CD4-positive, alpha-beta memory T cell (primary cell): ENCODE data around the gene TBC1D30. TPM values are rescaled to one million over a fixed set of nuclear protein-coding genes. Genes with fewer than 3 reads are reported as not detected.

Experiments used
- CTCF ChIA-PET: fragments of 350-600 bp; sonication (Branson Sonifier 250); formaldehyde crosslinking; loops from one replicate; lab custom pipeline; 2021; ENCODE audit warnings: inconsistent platforms; ENCODE audit not compliant: partially characterized antibody; lab: Charles Lee
- POLR2A ChIA-PET: fragments of 350-600 bp; sonication (Branson Sonifier 250); formaldehyde crosslinking; loops from one replicate; lab custom pipeline; 2021; ENCODE audit not compliant: partially characterized antibody; lab: Charles Lee
- DNase-seq, 5 donors: peaks; one replicate each; pipeline versions ENCODE4 v3.0.0 to v3.0.0-alpha.2; 2020 to 2022; ENCODE audit warnings: mixed read lengths in 1 of 5
- H3K27ac ChIP-seq: one replicate; pipeline ENCODE4 v1.7.0; 2013; ENCODE audit warnings: low read depth, low read length
- H3K27me3 ChIP-seq: 2 replicates; pipeline ENCODE4 v1.7.0; 2013; ENCODE audit warnings: mild to moderate bottlenecking, low read length, moderate library complexity; ENCODE audit not compliant: insufficient read depth
- H3K36me3 ChIP-seq: 2 replicates; pipeline ENCODE4 v1.7.0; 2013; ENCODE audit warnings: mild to moderate bottlenecking, low read length, moderate library complexity; ENCODE audit not compliant: insufficient read depth
- H3K4me1 ChIP-seq: 2 replicates; pipeline ENCODE4 v1.7.0; 2013; ENCODE audit warnings: mild to moderate bottlenecking, low read length, moderate library complexity; ENCODE audit not compliant: insufficient read depth
- H3K4me3 ChIP-seq, 2 donors: one replicate each; pipeline ENCODE4 v1.7.0; 2013; ENCODE audit warnings: low read length in 2 of 2, mild to moderate bottlenecking in 1 of 2
- H3K9me3 ChIP-seq, 2 donors: one replicate each; pipeline ENCODE4 v1.7.0; 2013; ENCODE audit warnings: low read length in 2 of 2, control low read depth in 1 of 2; ENCODE audit not compliant: control insufficient read depth in 1 of 2
- H3K27ac Mint-ChIP-seq, 7 donors: one replicate each; pipeline ENCODE4 v1.8.0; 2020 to 2021; ENCODE audit warnings: mixed read lengths in 7 of 7, mild to moderate bottlenecking in 6 of 7, inconsistent platforms in 3 of 7, moderate library complexity in 3 of 7
- H3K27me3 Mint-ChIP-seq, 2 donors: one replicate each; pipeline ENCODE4 v1.8.0; 2020 to 2021; ENCODE audit warnings: mixed read lengths in 2 of 2
- H3K36me3 Mint-ChIP-seq, 2 donors: one replicate each; pipeline ENCODE4 v1.8.0; 2020 to 2021; ENCODE audit warnings: mixed read lengths in 2 of 2, inconsistent platforms in 1 of 2, mild to moderate bottlenecking in 1 of 2
- H3K4me1 Mint-ChIP-seq, 4 donors: one replicate each; pipeline ENCODE4 v1.8.0; 2020 to 2021; ENCODE audit warnings: mixed read lengths in 4 of 4, mild to moderate bottlenecking in 1 of 4
- H3K4me3 Mint-ChIP-seq, 8 donors: one replicate each; pipeline ENCODE4 v1.8.0; 2020 to 2021; ENCODE audit warnings: mixed read lengths in 8 of 8, mild to moderate bottlenecking in 7 of 8, moderate library complexity in 6 of 8, inconsistent platforms in 3 of 8
- H3K9me3 Mint-ChIP-seq, 8 donors: one replicate each; pipeline ENCODE4 v1.8.0; 2020 to 2021; ENCODE audit warnings: mixed read lengths in 8 of 8, mild to moderate bottlenecking in 5 of 8, inconsistent platforms in 3 of 8, moderate library complexity in 1 of 8
- intact Hi-C: fragments of 100-400 bp; cut with micrococcal nuclease; formaldehyde crosslinking; loops from one replicate; pipeline ENCODE4 v1.15.1; 2023
- polyA plus RNA-seq, 2 donors: library from polyadenylated mRNA; unstranded; fragments of 300-500 nt; fragmentation: Illumina TruSeq; gene quantifications; one replicate each; pipeline ENCODE4 v1.2.3, GENCODE V29; 2021
- total RNA-seq, 2 experiments: library from RNA; stranded (reverse); gene quantifications; one replicate each; pipeline ENCODE4 v1.2.3, GENCODE V29; 2021

TBC1D30 gene
- total and polyA plus RNA-seq, 4 experiments from 2014 or later, result 0.55 to 0.73 TPM; not detected in 2

GRCh38 chr12:64892561-64892960 lies 68.1 kb downstream of the TBC1D30 start:
- Mint-ChIP-seq H3K4me3 (no peak overlapping the region), H3K4me1 (no peaks in the 10 kb centered on the region), H3K27ac (no peak overlapping the region), H3K9me3 (no peaks in the 10 kb centered on the region), H3K36me3 (no peaks in the 10 kb centered on the region), H3K27me3 (peaks cover 11 to 22% of the 10 kb centered on the region in 2 donors)
- ChIA-PET POLR2A (no interaction called here), CTCF (interaction anchor here (2.1 to 6.5 kb wide), 3 partner anchors 9 to 340 kb away, joined by 7 to 61 read pairs (median 9); no protein-coding TSS in a partner anchor)
- no peak overlapping the region for H3K4me3 ChIP-seq
- no peaks in the 10 kb centered on the region for H3K9me3 ChIP-seq
- no peaks in the 10 kb centered on the region for H3K36me3 ChIP-seq
- intact Hi-C loops, result loop anchor here (5.0 kb wide), 1 partner anchor 230 kb away; the partner anchor contains the start of gene WIF1
- H3K27me3 ChIP-seq, result no peaks in the 10 kb centered on the region
- no peak overlapping the region for H3K27ac ChIP-seq
- H3K4me1 ChIP-seq, result no peaks in the 10 kb centered on the region
- no peak for DNase-seq

GRCh38 chr12:64893961-64894360 lies 69.5 kb downstream of the TBC1D30 start:
- H3K4me3 ChIP-seq, result no peak overlapping the region
- POLR2A ChIA-PET, result no interaction called here
- H3K4me1 ChIP-seq, result no peaks in the 10 kb centered on the region
- H3K9me3 Mint-ChIP-seq, result no peaks in the 10 kb centered on the region
- intact Hi-C loops, result loop anchor here (5.0 kb wide), 1 partner anchor 228 kb away; the partner anchor contains the start of gene WIF1
- H3K4me1 Mint-ChIP-seq, result no peaks in the 10 kb centered on the region
- peaks cover 11 to 20% of the 10 kb centered on the region in 2 donors for H3K27me3 Mint-ChIP-seq
- H3K27ac Mint-ChIP-seq, result no peak overlapping the region
- H3K36me3 Mint-ChIP-seq, result no peaks in the 10 kb centered on the region
- CTCF ChIA-PET, result interaction anchor here (1.1 to 6.5 kb wide), 3 partner anchors 10 to 1191 kb away, joined by 3 to 61 read pairs (median 5); no protein-coding TSS in a partner anchor
- H3K9me3 ChIP-seq, result no peaks in the 10 kb centered on the region
- DNase-seq, result no peak
- no peaks in the 10 kb centered on the region for H3K36me3 ChIP-seq
- no peak overlapping the region for H3K4me3 Mint-ChIP-seq
- H3K27ac ChIP-seq, result no peak overlapping the region
- no peaks in the 10 kb centered on the region for H3K27me3 ChIP-seq

- Histone ChIP-seq H3K4me3 (no peak overlapping the region), H3K4me1 (no peaks in the 10 kb centered on the region), H3K9me3 (no peaks in the 10 kb centered on the region), H3K36me3 (no peaks in the 10 kb centered on the region), H3K27me3 (no peaks in the 10 kb centered on the region), H3K27ac (no peak overlapping the region)
- Mint-ChIP-seq H3K9me3 (no peaks in the 10 kb centered on the region), H3K36me3 (no peaks in the 10 kb centered on the region), H3K27me3 (peaks cover 10 to 16% of the 10 kb centered on the region in 2 donors), H3K4me1 (no peaks in the 10 kb centered on the region), H3K4me3 (no peak overlapping the region), H3K27ac (no peak overlapping the region)
- DNase-seq, result no peak
- ChIA-PET CTCF (interaction anchor here (1.1 to 6.5 kb wide), 3 partner anchors 11 to 1190 kb away, joined by 3 to 61 read pairs (median 5); no protein-coding TSS in a partner anchor), POLR2A (no interaction called here)
- intact Hi-C loops, result loop anchor here (5.0 kb wide), 1 partner anchor 227 kb away; the partner anchor contains the start of gene WIF1
Observed at GRCh38 chr12:64894827-64895475, 70.5 kb downstream of the TBC1D30 start.

GRCh38 chr12:64895526-64895925 lies 71.1 kb downstream of the TBC1D30 start:
- Histone ChIP-seq H3K9me3 (no peaks in the 10 kb centered on the region), H3K36me3 (no peaks in the 10 kb centered on the region), H3K4me3 (no peak overlapping the region), H3K27me3 (no peaks in the 10 kb centered on the region), H3K27ac (no peak overlapping the region), H3K4me1 (no peaks in the 10 kb centered on the region)
- H3K4me1 Mint-ChIP-seq, result no peaks in the 10 kb centered on the region
- H3K27ac Mint-ChIP-seq, result no peak overlapping the region
- no peak for DNase-seq
- H3K36me3 Mint-ChIP-seq, result no peaks in the 10 kb centered on the region
- ChIA-PET CTCF (interaction anchor here (6.5 kb wide), 1 partner anchor 337 kb away, joined by 61 read pairs; no protein-coding TSS in a partner anchor), POLR2A (no interaction called here)
- no peak overlapping the region for H3K4me3 Mint-ChIP-seq
- H3K9me3 Mint-ChIP-seq, result no peaks in the 10 kb centered on the region
- peaks cover 8 to 10% of the 10 kb centered on the region in 2 donors for H3K27me3 Mint-ChIP-seq
- intact Hi-C loops, result no loop called here

- CTCF ChIA-PET, result interaction anchor here (2.7 kb wide), 1 partner anchor 10 kb away, joined by 11 read pairs; no protein-coding TSS in a partner anchor
- POLR2A ChIA-PET, result no interaction called here
Observed at GRCh38 chr12:64900540-64900939, 76.1 kb downstream of the TBC1D30 start.

GRCh38 chr12:64903479-64904152 lies 79.2 kb downstream of the TBC1D30 start:
- Mint-ChIP-seq H3K9me3 (no peaks in the 10 kb centered on the region), H3K4me3 (no peak overlapping the region), H3K4me1 (no peaks in the 10 kb centered on the region), H3K27ac (no peak overlapping the region), H3K36me3 (no peaks in the 10 kb centered on the region), H3K27me3 (peaks cover 4 to 7% of the 10 kb centered on the region in 2 donors)
- intact Hi-C loops, result no loop called here
- no peak overlapping the region for H3K4me3 ChIP-seq
- ChIA-PET POLR2A (no interaction called here), CTCF (no interaction called here)
- no peaks in the 10 kb centered on the region for H3K27me3 ChIP-seq
- H3K36me3 ChIP-seq, result no peaks in the 10 kb centered on the region
- H3K9me3 ChIP-seq, result no peaks in the 10 kb centered on the region
- no peaks in the 10 kb centered on the region for H3K4me1 ChIP-seq
- no peak overlapping the region for H3K27ac ChIP-seq
- no peak for DNase-seq

More at GRCh38 chr12:64900540-64900939, 76.1 kb downstream of the TBC1D30 start:
- Mint-ChIP-seq H3K27ac (no peak overlapping the region), H3K36me3 (no peaks in the 10 kb centered on the region), H3K4me1 (no peaks in the 10 kb centered on the region), H3K27me3 (peaks cover 3 to 4% of the 10 kb centered on the region in 2 donors), H3K9me3 (no peaks in the 10 kb centered on the region), H3K4me3 (no peak overlapping the region)
- DNase-seq, result no peak
- H3K27me3 ChIP-seq, result no peaks in the 10 kb centered on the region
- H3K4me1 ChIP-seq, result no peaks in the 10 kb centered on the region
- no peaks in the 10 kb centered on the region for H3K36me3 ChIP-seq
- no peak overlapping the region for H3K4me3 ChIP-seq
- H3K27ac ChIP-seq, result no peak overlapping the region
- H3K9me3 ChIP-seq, result no peaks in the 10 kb centered on the region
- intact Hi-C loops, result no loop called here

GRCh38 chr12:64907097-64907496 lies 82.7 kb downstream of the TBC1D30 start:
- Histone ChIP-seq H3K36me3 (no peaks in the 10 kb centered on the region), H3K27me3 (peaks cover 3% of the 10 kb centered on the region), H3K27ac (no peak overlapping the region), H3K4me1 (no peaks in the 10 kb centered on the region), H3K4me3 (no peak overlapping the region), H3K9me3 (no peaks in the 10 kb centered on the region)
- Mint-ChIP-seq H3K9me3 (no peaks in the 10 kb centered on the region), H3K4me3 (no peak overlapping the region), H3K27me3 (peaks cover 6 to 10% of the 10 kb centered on the region in 2 donors), H3K4me1 (no peaks in the 10 kb centered on the region), H3K27ac (peak overlapping the region in 1 of 7 donors; percentile 31), H3K36me3 (no peaks in the 10 kb centered on the region)
- intact Hi-C loops, result no loop called here
- ChIA-PET POLR2A (no interaction called here), CTCF (interaction anchor here (1.1 kb wide), 1 partner anchor 19 kb away, joined by 3 read pairs; no protein-coding TSS in a partner anchor)
- DNase-seq, result no peak
